Neural progenitor cell (in vitro differentiated cells): ENCODE measurements around the gene GNAT3. TPM values are rescaled to one million over a fixed set of nuclear protein-coding genes. Genes with fewer than 3 reads are reported as not detected.

Experiments
- DNase-seq: peaks from one replicate; pipeline ENCODE4 v3.0.0-alpha.2; 2016; ENCODE audit warnings: low spot score
- H2AFZ ChIP-seq: fragments of 200-600 bp; sonication (generic); replicated peaks from 2 replicates; pipeline ENCODE4 v1.6.1; 2016; ENCODE audit warnings: antibody characterized with exemption
- H3F3A ChIP-seq: fragments of 200-600 bp; sonication (generic); 2 replicates; pipeline ENCODE4 v1.6.1; 2016; ENCODE audit warnings: antibody characterized with exemption, low read depth
- H3K27ac ChIP-seq: fragments of 200-600 bp; sonication (generic); 2 replicates; pipeline ENCODE4 v1.5.1; 2016; ENCODE audit warnings: mild to moderate bottlenecking
- H3K27me3 ChIP-seq: fragments of 200-600 bp; sonication (generic); 2 replicates; pipeline ENCODE4 v1.6.1; 2016; ENCODE audit warnings: mild to moderate bottlenecking, moderate library complexity
- H3K36me3 ChIP-seq: fragments of 200-600 bp; sonication (generic); 2 replicates; pipeline ENCODE4 v1.5.1; 2016
- H3K4me1 ChIP-seq: fragments of 200-600 bp; sonication (generic); 2 replicates; pipeline ENCODE4 v1.6.1; 2016; ENCODE audit warnings: mixed run types
- H3K4me2 ChIP-seq: fragments of 200-600 bp; sonication (generic); 2 replicates; pipeline ENCODE4 v1.6.1; 2016
- H3K4me3 ChIP-seq: fragments of 200-600 bp; sonication (generic); 2 replicates; pipeline ENCODE4 v1.5.1; 2016
- H3K79me2 ChIP-seq: fragments of 200-600 bp; sonication (generic); 2 replicates; pipeline ENCODE4 v1.6.1; 2016; ENCODE audit warnings: low read depth
- H3K9ac ChIP-seq: fragments of 200-600 bp; sonication (generic); 2 replicates; pipeline ENCODE4 v1.6.1; 2016
- H3K9me3 ChIP-seq: fragments of 200-600 bp; sonication (generic); 2 replicates; pipeline ENCODE4 v1.5.1; 2016; ENCODE audit warnings: low read depth
- H4K20me1 ChIP-seq: fragments of 200-600 bp; sonication (generic); 2 replicates; pipeline ENCODE4 v1.6.1; 2016; ENCODE audit warnings: low read depth
- H3K27ac Mint-ChIP-seq: 3 replicates; pipeline ENCODE4 v1.8.0; 2021; ENCODE audit warnings: mixed read lengths
- H3K27me3 Mint-ChIP-seq: 2 replicates; pipeline ENCODE4 v1.8.0; 2022; ENCODE audit warnings: low read depth, mild to moderate bottlenecking, inconsistent platforms, moderate library complexity, mixed read lengths; ENCODE audit not compliant: insufficient read depth
- H3K36me3 Mint-ChIP-seq: 3 replicates; pipeline ENCODE4 v1.8.0; 2021; ENCODE audit warnings: mixed read lengths
- H3K4me1 Mint-ChIP-seq: 3 replicates; pipeline ENCODE4 v1.8.0; 2021; ENCODE audit warnings: mixed read lengths
- H3K4me3 Mint-ChIP-seq: 3 replicates; pipeline ENCODE4 v1.8.0; 2021; ENCODE audit warnings: mild to moderate bottlenecking, moderate library complexity, mixed read lengths
- H3K9me3 Mint-ChIP-seq: 3 replicates; pipeline ENCODE4 v1.8.0; 2020; ENCODE audit warnings: mixed read lengths
- EZH2 ChIP-seq: fragments of 200-600 bp; sonication (generic); IDR thresholded peaks from 2 replicates; pipeline ENCODE4 v1.6.1; 2017; ENCODE audit warnings: antibody characterized with exemption, mild to moderate bottlenecking, moderate library complexity
- EZH2phosphoT487 ChIP-seq: fragments of 200-600 bp; sonication (generic); IDR thresholded peaks from 2 replicates; pipeline ENCODE4 v1.6.1; 2017; ENCODE audit warnings: antibody characterized with exemption
- total RNA-seq: library from RNA; depleted of rRNA; stranded (reverse); fragments of >200 nt; gene quantifications from 2 replicates; pipeline ENCODE4 v1.2.3, GENCODE V29; 2015; ENCODE audit warnings: low replicate concordance
- TF ChIP-seq, protein P1 (sequence below): fragments of 200-600 bp; sonication (generic); IDR thresholded peaks from 2 replicates; pipeline ENCODE4 v1.5.1; 2017; ENCODE audit warnings: antibody characterized with exemption, mild to moderate bottlenecking

GNAT3 gene
- total RNA-seq, 1 donor from 2014 or later, result not detected

DNA sequence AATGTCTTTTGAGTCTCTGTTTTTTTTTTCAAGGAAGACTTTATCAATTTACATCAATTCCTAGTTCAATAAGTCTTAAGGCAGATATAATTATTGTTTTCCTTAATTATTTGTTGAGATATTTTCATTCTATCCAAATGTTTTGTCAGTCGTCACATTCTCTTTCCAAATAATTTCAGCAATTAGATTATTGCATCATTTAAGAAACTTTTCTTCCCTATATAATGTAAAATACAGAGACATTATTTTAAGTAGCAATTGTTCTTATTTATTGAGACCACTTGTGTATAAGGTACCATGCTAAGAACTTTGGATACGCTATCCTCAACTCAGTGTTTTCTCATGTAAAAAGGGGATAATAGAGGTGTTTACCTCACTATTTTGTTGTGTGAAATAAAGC, 38.1 kb upstream of the GNAT3 start:
- no peak for DNase-seq
- H3K9me3 ChIP-seq, result no peaks in the 10 kb centered on the region
- H3K27ac Mint-ChIP-seq, result no peak overlapping the region
- no peaks in the 10 kb centered on the region for H3K9me3 Mint-ChIP-seq
- no peak overlapping the region for H3K4me2 ChIP-seq
- H3K4me3 Mint-ChIP-seq, result no peak overlapping the region
- H3K9ac ChIP-seq, result no peak overlapping the region
- H4K20me1 ChIP-seq, result no peaks in the 10 kb centered on the region
- no peak overlapping the region for H3K4me3 ChIP-seq
- H3K27ac ChIP-seq, result no peak overlapping the region
- H3K36me3 ChIP-seq, result no peaks in the 10 kb centered on the region
- no peaks in the 10 kb centered on the region for H3K36me3 Mint-ChIP-seq
- no peaks in the 10 kb centered on the region for H3K4me1 Mint-ChIP-seq
- no peaks in the 10 kb centered on the region for H3K4me1 ChIP-seq
- H2AFZ ChIP-seq, result no peak overlapping the region
- H3K27me3 Mint-ChIP-seq, result no peaks in the 10 kb centered on the region
- no peaks in the 10 kb centered on the region for H3F3A ChIP-seq
- no peak for TF ChIP-seq EZH2
- TF ChIP-seq, protein P1, sequence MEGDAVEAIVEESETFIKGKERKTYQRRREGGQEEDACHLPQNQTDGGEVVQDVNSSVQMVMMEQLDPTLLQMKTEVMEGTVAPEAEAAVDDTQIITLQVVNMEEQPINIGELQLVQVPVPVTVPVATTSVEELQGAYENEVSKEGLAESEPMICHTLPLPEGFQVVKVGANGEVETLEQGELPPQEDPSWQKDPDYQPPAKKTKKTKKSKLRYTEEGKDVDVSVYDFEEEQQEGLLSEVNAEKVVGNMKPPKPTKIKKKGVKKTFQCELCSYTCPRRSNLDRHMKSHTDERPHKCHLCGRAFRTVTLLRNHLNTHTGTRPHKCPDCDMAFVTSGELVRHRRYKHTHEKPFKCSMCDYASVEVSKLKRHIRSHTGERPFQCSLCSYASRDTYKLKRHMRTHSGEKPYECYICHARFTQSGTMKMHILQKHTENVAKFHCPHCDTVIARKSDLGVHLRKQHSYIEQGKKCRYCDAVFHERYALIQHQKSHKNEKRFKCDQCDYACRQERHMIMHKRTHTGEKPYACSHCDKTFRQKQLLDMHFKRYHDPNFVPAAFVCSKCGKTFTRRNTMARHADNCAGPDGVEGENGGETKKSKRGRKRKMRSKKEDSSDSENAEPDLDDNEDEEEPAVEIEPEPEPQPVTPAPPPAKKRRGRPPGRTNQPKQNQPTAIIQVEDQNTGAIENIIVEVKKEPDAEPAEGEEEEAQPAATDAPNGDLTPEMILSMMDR, result no peak
- TF ChIP-seq EZH2phosphoT487, result no peak
- no peaks in the 10 kb centered on the region for H3K27me3 ChIP-seq
- no peaks in the 10 kb centered on the region for H3K79me2 ChIP-seq

DNA sequence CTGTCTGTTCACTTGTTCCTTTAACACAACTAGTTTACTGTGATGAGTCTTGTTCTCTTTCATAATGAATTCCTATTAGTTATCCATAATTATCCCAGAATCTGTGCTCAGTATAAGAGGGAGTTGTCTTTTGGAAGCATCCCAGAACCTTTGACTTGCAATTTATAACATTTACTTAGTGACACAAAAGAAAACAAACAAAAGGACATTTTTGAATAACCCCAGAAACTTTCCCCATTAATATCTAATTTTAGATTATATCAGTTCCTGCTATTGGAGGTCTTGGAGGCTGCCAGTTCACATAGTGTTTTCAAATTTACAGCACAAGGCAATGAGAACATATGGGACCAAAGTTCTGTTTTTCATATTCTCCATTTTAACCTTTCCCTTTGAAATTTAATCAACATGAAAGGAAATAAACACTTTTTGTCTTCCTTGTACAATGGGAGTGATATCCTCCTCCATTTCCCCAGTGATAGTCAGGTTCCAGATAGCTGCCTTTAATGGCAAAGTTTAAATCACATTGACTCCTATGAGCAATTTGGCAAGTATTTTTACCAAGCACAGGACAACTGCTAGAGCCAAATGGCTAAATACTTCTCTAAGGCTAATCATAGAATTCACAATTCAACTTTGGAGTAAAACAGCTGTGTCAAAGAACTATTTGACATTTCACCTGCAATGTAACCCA, 37.1 kb upstream of the GNAT3 start:
- H3F3A ChIP-seq, result no peaks in the 10 kb centered on the region
- no peaks in the 10 kb centered on the region for H3K27me3 ChIP-seq
- no peak overlapping the region for H3K4me3 ChIP-seq
- H3K27ac ChIP-seq, result no peak overlapping the region
- TF ChIP-seq EZH2phosphoT487 (no peak), EZH2 (no peak)
- TF ChIP-seq, protein P1, result no peak
- H3K9ac ChIP-seq, result no peak overlapping the region
- H4K20me1 ChIP-seq, result no peaks in the 10 kb centered on the region
- H3K4me1 ChIP-seq, result no peaks in the 10 kb centered on the region
- Mint-ChIP-seq H3K27ac (no peak overlapping the region), H3K4me1 (no peaks in the 10 kb centered on the region), H3K9me3 (no peaks in the 10 kb centered on the region), H3K36me3 (no peaks in the 10 kb centered on the region), H3K27me3 (no peaks in the 10 kb centered on the region), H3K4me3 (no peak overlapping the region)
- no peak for DNase-seq
- no peaks in the 10 kb centered on the region for H3K79me2 ChIP-seq
- no peaks in the 10 kb centered on the region for H3K9me3 ChIP-seq
- H3K36me3 ChIP-seq, result no peaks in the 10 kb centered on the region
- no peak overlapping the region for H3K4me2 ChIP-seq
- H2AFZ ChIP-seq, result no peak overlapping the region

DNA sequence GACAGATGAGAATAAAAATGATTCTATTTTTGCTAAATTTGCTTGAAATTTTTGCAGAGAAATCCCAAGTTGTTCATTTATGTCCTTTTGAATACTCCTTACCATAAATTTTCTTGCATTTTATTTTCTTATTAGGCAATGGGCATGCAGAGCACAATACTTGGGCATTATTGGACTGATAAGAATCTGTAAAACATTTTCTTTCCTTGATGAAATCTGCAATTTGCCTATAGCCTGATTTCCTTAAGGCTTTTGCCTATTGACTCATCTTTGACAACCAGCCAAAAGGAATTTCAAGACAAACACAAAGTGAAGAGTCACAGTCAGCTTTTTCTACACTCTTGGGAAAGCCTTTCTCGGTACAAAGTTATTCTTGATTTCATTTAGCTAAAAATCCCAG, 30.5 kb upstream of the GNAT3 start:
- H3K79me2 ChIP-seq, result no peaks in the 10 kb centered on the region
- no peaks in the 10 kb centered on the region for H3K36me3 ChIP-seq
- H3K27ac ChIP-seq, result no peak overlapping the region
- H3K4me1 ChIP-seq, result no peaks in the 10 kb centered on the region
- no peak overlapping the region for H3K9ac ChIP-seq
- H3K4me2 ChIP-seq, result no peak overlapping the region
- no peaks in the 10 kb centered on the region for H3K4me1 Mint-ChIP-seq
- H2AFZ ChIP-seq, result no peak overlapping the region
- H3K36me3 Mint-ChIP-seq, result no peaks in the 10 kb centered on the region
- TF ChIP-seq, protein P1, result no peak
- TF ChIP-seq EZH2phosphoT487 (no peak), EZH2 (no peak)
- H4K20me1 ChIP-seq, result no peaks in the 10 kb centered on the region
- no peak overlapping the region for H3K4me3 ChIP-seq
- H3K9me3 ChIP-seq, result no peaks in the 10 kb centered on the region
- H3K27me3 Mint-ChIP-seq, result peaks cover 3% of the 10 kb centered on the region
- no peaks in the 10 kb centered on the region for H3F3A ChIP-seq
- no peak for DNase-seq
- H3K27me3 ChIP-seq, result no peaks in the 10 kb centered on the region
- no peak overlapping the region for H3K27ac Mint-ChIP-seq
- H3K9me3 Mint-ChIP-seq, result no peaks in the 10 kb centered on the region
- no peak overlapping the region for H3K4me3 Mint-ChIP-seq
